HG03103 (cell line): ENCODE results near the gene DAB2IP.

ENCODE experiments used
- ATAC-seq: cut with Tn5 transposase; IDR thresholded peaks from one replicate; pipeline ENCODE4 v1.9.1; 2021; ENCODE audit warnings: low read depth; ENCODE audit not compliant: unreplicated experiment

The DAB2IP gene

DNA sequence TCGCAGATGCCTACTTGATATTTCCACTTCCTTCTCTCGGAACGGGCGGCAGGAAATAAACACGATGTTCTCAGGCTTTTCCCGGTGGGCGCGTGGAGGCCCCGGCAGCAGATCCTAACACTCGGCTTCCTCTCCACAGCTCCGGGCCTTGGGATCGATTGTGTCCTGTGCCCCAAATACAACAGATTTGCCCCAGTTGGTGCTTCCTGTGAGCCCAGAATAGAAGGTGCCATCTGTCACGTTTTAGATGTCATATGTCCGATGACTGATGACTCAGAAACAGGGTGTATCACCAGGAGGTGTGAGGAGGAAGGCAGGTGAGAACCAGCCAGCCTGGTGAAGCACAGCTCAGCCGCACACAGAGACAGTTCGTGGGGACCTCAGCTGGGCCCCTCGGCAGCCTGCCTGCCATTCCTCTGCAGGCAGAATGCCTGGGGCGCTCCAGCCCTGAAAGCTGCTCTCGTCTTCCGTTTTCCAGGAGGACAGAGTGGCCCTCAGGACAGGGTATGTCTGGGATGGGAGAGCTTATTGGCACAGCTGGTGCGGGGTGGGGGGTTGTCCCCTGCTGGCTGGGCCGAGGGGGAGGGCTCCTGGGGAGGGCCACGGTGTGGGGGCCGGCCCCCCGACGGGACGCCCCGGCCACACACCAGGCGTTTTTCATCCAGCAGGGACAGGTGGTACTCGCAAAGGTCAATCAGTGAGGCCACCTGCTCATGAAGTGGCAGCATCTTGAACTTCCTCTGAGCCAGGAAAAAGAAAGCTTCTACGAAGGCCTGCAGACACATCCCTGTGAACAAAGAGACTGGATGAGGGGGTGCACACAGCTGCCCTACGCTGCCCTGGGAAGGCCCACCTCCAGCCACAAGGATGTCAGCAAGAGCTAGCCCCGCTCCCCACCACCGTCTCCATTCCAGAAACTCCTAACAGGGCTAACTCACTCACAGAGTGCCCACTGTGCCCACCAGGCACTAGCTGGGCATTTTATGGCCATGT, 171.0 kb downstream of the DAB2IP start:
- ATAC-seq: no peak

DNA sequence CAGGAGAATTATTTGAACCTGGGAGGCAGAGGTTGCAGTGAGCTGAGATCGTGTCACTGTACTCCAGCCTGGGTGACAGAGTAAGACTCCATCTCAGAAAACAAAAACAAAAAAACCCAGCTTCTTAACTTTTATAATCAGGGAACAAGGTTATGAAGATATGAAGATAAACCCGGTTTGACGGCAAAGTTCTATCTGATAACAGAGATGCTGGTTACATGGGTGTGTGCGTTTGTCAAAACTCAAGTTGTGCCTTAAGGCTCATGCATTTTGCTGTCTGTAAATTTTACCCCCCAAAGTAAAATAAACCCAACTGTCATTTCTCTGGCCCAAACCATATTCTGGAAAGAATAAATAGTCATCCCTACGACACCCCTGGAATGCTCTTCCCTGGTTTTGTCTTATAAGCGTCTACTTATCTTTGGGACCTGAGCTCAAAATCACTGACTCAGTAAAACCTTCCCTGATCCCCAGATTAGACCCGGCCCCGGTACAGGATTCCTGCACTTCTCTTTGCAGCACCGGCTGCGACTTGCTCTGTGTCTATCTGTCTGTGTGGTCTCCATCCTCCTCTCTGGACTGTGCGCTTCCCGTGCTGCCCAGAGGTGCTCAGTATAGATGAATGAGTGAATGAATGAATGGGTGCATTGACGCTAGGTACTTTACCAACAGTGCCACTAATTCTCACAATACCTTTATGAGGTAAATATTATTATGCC, 172.2 kb downstream of the DAB2IP start:
- no peak for ATAC-seq

DNA sequence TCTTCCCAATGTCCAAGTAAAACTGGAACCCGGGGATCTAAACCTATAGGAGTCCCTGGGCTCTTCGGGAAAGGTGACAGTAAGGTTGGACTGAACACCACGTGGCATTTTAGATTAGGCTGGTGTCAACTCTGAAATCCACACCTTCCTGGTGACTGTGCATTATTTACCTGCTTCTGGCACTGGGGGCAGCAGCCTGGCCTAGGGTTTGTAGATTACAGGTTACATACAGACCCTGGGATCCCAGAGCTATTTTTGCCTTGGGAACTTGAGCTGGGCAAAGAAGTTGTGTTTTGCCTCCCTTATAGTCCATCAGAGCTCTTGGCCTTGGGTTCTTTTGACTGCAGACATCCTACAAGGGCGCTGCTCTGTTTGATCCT, 173.2 kb downstream of the DAB2IP start:
- ATAC-seq: no peak

DNA sequence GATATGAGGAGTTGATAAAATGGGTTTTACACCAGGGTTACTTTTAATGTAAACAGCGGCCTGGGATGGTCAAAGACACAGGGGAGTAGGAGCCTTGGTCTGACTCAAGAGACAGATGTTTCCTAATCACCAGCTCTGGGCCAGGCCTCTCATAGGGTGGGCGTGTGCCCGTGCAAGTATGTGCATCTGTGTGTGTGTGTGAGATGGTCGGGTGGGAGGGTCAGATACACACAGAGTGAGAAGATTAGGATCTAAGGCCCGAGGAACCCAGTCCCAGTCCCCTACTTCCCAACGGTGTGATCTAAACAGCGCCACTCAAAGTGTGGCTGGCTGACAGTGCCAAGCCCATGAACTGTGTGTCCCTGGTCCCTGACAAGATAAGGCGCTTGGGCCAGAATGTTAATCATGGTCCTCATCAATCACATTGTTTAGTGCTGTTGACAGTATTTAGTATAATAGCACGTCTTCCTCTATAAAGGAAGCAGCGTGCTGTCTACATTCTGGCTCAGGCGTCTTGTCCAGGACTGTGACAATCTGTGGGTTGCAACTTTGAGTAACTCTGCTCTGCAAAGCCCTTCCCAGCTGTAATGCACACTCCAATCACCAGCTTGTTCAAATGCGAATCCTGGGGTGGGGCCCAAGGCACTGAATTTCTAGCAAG, 173.7 kb downstream of the DAB2IP start:
- ATAC-seq: no peak

DNA sequence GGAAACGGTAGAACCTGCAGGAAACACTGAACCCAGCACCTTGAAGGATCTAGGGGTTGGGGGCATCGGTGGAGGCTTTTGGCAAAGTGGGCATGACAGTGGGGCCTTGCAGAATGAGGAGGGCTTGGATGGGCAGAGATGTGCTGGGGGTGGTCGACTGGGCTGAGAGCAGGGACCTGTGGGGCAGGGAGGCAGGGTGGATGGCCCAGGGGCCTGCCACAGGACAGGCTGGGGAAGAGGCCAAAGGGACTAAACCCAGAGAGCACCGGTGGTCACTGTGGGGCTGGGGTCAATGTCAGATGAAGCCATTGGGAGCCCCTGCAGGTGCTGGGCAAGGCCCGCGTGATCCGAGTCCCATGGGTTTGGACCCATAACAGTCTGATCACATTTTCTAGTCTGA, 175.3 kb downstream of the DAB2IP start:
- no peak for ATAC-seq

DNA sequence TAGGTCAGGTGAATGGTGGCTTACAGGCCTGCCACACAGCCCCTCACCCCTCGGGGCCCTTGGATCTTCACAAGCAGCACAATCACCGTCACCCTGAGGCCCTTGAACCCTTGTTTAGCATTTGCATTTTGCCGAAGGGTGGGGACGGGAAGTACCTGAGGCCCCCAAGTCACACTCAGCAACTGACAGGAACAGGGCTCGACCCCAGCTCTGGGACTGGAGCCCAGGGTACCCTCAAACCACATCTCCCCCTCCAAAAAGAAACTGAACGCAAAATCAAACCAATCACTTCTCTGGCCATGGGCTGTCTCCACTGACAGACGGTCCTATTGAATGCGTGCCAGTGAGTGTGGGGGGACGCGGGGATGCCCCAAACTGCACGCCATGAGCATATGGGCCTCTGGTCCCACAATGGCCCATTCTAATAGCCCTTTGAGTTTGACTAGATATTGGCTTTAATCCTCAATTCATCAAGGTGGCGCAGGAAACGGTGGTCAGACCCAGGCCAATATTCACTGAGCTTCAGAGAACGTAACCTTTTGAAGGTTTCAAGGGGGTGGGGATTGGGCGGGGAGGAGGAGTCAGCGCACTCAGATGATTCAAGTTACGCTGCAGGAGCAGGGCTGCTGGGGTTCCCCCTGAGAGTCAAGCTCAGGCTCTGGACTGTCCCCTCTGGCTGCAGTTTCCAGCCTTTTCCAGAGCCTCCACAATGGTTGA, 176.0 kb downstream of the DAB2IP start:
- no peak for ATAC-seq

DNA sequence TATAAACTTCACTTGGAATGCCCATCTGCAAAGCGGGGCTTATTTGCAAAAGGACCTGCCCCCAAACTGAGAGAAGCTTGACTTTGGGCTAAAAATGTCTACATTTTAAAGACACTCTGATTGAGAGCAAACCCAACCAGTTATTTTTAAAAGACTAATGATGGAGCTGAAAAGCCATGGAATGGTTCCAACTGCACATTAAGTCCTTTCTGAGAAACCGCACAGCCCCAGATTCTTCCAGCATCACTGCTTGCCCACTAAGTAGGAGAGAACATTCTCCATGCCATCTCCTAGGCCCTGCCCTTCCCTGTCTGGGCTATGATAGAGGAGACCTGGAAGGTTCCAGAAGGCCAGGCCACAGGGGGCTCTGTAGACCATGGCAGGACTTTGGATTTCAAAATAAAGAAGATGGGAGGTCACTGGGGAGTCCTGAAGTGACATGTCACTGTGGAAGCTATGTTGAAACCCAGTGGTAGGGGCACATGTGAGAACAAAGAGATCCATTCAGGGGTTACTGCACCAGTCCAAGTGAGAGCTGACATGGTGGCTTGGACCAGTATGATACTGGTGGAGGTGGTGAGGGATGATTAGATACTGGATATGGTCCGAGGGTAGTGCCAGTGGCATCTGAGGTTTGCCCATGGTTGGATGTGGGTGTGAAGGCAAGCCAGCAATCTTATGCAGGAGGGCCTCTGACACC, 179.2 kb downstream of the DAB2IP start:
- no peak for ATAC-seq

DNA sequence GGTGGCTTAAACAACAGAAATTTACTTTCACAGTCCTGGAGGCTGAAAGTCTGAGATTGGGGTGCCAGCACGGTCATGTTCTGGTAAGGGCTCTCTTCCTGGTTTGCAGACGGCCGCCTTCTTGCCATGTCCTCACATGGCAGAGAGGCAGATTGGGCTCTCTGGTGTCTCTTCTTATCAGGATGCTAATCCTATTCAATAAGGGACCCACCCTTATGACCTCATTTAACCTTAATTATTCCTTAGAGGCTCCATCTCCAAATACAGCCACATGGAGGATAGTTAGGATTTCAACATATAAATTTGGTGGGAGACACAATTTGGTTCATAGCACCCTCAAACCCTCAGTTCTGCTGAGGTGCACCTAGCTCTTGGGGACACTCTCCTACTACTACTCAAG, 180.4 kb downstream of the DAB2IP start:
- ATAC-seq: no peak

DNA sequence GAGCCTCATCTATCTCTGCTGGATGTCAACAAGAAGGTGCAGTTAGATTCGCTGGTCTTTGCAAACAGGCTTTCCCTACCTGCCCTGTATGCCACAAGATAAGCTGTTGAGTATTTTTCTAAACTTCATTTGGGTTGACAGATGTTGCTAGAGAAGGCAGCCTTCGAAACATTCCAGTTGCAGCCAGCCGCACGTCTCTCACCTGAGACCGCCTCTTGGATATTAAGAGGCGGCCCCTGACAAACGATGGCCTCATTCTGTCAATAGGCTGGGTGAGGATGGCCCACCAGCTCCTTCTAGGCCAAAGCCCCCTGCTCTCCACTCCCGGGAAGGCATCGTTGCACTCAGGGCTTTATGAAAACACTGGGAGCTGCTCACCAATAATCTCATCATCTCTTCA, 181.6 kb downstream of the DAB2IP start:
- ATAC-seq: no peak
